K562 (cell line): ENCODE results near the gene RAB40B. TPM values are rescaled to one million over a fixed set of nuclear protein-coding genes. Genes with fewer than 3 reads are reported as not detected.

Source experiments
- CEBPB ChIP-seq: fragments of 450-650 bp; IDR thresholded peaks from 2 replicates; pipeline ENCODE4 v1.6.1; 2016; ENCODE audit warnings: missing genetic modification characterization, missing compliant biosample characterization
- TFAP4 ChIP-seq: sonication (generic); formaldehyde crosslinking; IDR thresholded peaks from 2 replicates; pipeline ENCODE4 v1.8.0; 2022; ENCODE audit warnings: missing genetic modification reagents, mild to moderate bottlenecking, moderate library complexity, borderline replicate concordance
- ZNF318 ChIP-seq, 2 experiments: fragments of 450-650 bp; IDR thresholded peaks; 2 replicates each; pipeline ENCODE4 v1.6.1; 2016; ENCODE audit warnings: mild to moderate bottlenecking in 2 of 2, borderline replicate concordance in 1 of 2, low read depth in 1 of 2, moderate library complexity in 1 of 2
- polyA plus RNA-seq, 8 experiments: library from polyadenylated mRNA; depleted of rRNA in 4 of 8; stranded (reverse) in 5 of 8; unstranded in 3 of 8; fragments of >200 nt; fragmentation: Nextera tagmentation in 2 of 8; fragmentation: Illumina TruSeq in 1 of 8; extraction: Ambion mirVana in 2 of 8; extraction: Trizol in 1 of 8; gene quantifications; 2 replicates each; pipeline versions ENCODE4 v1.2.1 to v1.2.3, GENCODE V29; 2011 to 2014; ENCODE audit warnings: inconsistent platforms in 1 of 8, missing spikeins in 1 of 8
- total RNA-seq, 7 experiments: library from RNA; depleted of rRNA in 6 of 7; stranded (reverse); fragments of >200 nt in 6 of 7; fragmentation: Illumina TruSeq in 2 of 7; extraction: Trizol in 2 of 7; gene quantifications; 2 replicates each; pipeline versions ENCODE4 v1.2.1 to v1.2.3, GENCODE V29; 2011 to 2021; ENCODE audit warnings: low replicate concordance in 1 of 7

RAB40B gene
- total and polyA plus RNA-seq, 9 of the 15 experiments (the other 6 are each of a cell fraction or from before 2014, with no cell fraction given): 0.13 to 4.6 (median 1.4) TPM

- TF ChIP-seq ZNF318 (IDR thresholded peaks at IDR 0.05; ENCODE audit: borderline replicate concordance in 1 of 2, low read depth in 1 of 2) (peak in 1 of 2 experiments; percentile 59; a peak in 1 of 4 replicates), CEBPB (tag) (peak; percentile 91), TFAP4 (peak; percentile 57; the same call in 1 of the 2 replicates)
Measured at GRCh38 chr17:82611140-82612058, 87.1 kb downstream of the RAB40B start (continued).
